Natural killer cell (primary cell): ENCODE data around the gene KCNK5. TPM values are rescaled to one million over a fixed set of nuclear protein-coding genes. Genes with fewer than 3 reads are reported as not detected.

Experiments
- ATAC-seq, 3 donors: fragments of 150-1000 bp in 2 of 3; fragments of 200-7000 bp in 1 of 3; cut with Tn5 transposase; 1 replicate in 1 of 3; 2 replicates in 2 of 3; pipeline ENCODE4 v1.10.0; 2021; ENCODE audit warnings: mild to moderate bottlenecking in 2 of 3, moderate library complexity in 2 of 3
- DNase-seq, 2 donors: peaks; one replicate each; pipeline versions ENCODE4 v3.0.0 to v3.0.0-alpha.2; 2013 to 2021; ENCODE audit warnings: mixed read lengths in 1 of 2
- H3K27ac ChIP-seq: one replicate; pipeline ENCODE4 v1.5.1; 2013; ENCODE audit warnings: mild to moderate bottlenecking, low read length
- H3K27me3 ChIP-seq: one replicate; pipeline ENCODE4 v1.6.1; 2013; ENCODE audit warnings: low read length; ENCODE audit not compliant: control insufficient read depth, insufficient read depth
- H3K36me3 ChIP-seq: one replicate; pipeline ENCODE4 v1.6.1; 2013; ENCODE audit warnings: low read length; ENCODE audit not compliant: control insufficient read depth, insufficient read depth
- H3K4me1 ChIP-seq: one replicate; pipeline ENCODE4 v1.6.1; 2013; ENCODE audit warnings: low read length; ENCODE audit not compliant: control insufficient read depth, insufficient read depth
- H3K4me3 ChIP-seq: one replicate; pipeline ENCODE4 v1.5.1; 2013; ENCODE audit warnings: low read length
- H3K9me3 ChIP-seq: one replicate; pipeline ENCODE4 v1.6.1; 2013; ENCODE audit warnings: low read length; ENCODE audit not compliant: control insufficient read depth, insufficient read depth
- H3K27ac Mint-ChIP-seq, 2 donors: one replicate each; pipeline ENCODE4 v1.8.0; 2022; ENCODE audit warnings: mild to moderate bottlenecking in 2 of 2, mixed read lengths in 2 of 2, moderate library complexity in 1 of 2
- H3K27me3 Mint-ChIP-seq, 2 donors: one replicate each; pipeline ENCODE4 v1.8.0; 2022; ENCODE audit warnings: low read depth in 2 of 2, mixed read lengths in 2 of 2
- H3K36me3 Mint-ChIP-seq: one replicate; pipeline ENCODE4 v1.8.0; 2022; ENCODE audit warnings: mixed read lengths
- H3K4me1 Mint-ChIP-seq, 2 donors: one replicate each; pipeline ENCODE4 v1.8.0; 2022; ENCODE audit warnings: mixed read lengths in 2 of 2
- H3K4me3 Mint-ChIP-seq: one replicate; pipeline ENCODE4 v1.8.0; 2022; ENCODE audit warnings: mild to moderate bottlenecking, moderate library complexity, mixed read lengths
- H3K9me3 Mint-ChIP-seq, 2 donors: one replicate each; pipeline ENCODE4 v1.8.0; 2022; ENCODE audit warnings: mixed read lengths in 2 of 2
- WGBS: methylation state at CpG from one replicate; pipeline ENCODE4 v1.1.7; 2013; ENCODE audit warnings: missing lambda C conversion rate; ENCODE audit not compliant: insufficient coverage; 5-methylcytosine and 5-hydroxymethylcytosine counted together
- intact Hi-C: fragments of 100-400 bp; cut with micrococcal nuclease; formaldehyde crosslinking; loops from one replicate; pipeline ENCODE4 v1.14.2; 2022
- total RNA-seq, 4 donors: library from RNA; stranded (reverse); fragments of 120-200 nt in 1 of 4; gene quantifications; one replicate each; pipeline versions ENCODE4 v1.2.3 to v1.2.4, GENCODE V29; 2013 to 2022
- TF ChIP-seq, protein P1 (sequence below): fragments of 200-600 bp; IDR thresholded peaks from one replicate; pipeline ENCODE4 v1.8.0; 2022; ENCODE audit warnings: antibody characterized with exemption

KCNK5 gene, protein sequence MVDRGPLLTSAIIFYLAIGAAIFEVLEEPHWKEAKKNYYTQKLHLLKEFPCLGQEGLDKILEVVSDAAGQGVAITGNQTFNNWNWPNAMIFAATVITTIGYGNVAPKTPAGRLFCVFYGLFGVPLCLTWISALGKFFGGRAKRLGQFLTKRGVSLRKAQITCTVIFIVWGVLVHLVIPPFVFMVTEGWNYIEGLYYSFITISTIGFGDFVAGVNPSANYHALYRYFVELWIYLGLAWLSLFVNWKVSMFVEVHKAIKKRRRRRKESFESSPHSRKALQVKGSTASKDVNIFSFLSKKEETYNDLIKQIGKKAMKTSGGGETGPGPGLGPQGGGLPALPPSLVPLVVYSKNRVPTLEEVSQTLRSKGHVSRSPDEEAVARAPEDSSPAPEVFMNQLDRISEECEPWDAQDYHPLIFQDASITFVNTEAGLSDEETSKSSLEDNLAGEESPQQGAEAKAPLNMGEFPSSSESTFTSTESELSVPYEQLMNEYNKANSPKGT
- under 1 TPM in 2 of 3 donors, not detected in 1; 0.16 to 0.50 TPM for total RNA-seq
- 0.07 TPM for total RNA-seq (2013)

DNA sequence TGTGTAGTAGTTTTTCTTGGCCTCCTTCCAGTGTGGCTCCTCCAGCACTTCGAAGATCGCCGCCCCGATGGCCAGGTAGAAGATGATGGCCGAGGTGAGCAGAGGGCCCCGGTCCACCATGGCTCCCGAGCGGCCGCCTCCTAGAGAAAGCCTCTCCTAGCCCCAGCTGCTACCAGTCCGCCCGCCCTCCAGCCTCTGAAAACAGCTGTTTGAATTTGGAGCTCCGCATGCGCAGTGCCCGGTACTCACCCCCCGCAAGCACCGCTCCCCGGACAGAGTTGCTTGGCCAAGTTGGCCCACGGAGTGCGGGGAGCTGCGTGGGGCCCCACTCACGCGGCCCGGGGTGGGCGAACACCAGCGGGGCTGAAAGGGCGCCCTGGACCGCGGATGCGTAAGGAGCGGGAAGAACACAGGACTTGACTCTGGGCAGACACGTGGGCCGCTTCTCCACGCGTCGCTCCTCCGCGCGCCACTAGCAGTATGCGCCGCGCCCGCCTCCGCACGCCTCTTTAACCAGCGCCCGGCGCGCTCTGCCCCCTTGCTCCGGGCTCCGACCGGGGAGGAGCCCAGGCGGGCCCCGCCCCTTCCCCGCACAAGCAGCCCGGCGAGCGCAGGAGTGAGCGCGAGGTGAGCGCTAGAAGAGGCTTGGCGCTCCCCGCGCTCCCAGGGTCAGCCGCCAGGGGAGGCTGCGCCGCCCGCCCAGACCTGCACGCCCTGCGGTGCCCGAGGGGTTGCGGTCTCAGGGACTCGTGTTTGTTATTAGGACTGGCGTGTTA, at the start of gene KCNK5:
Gene KCNK5, minus strand, starts transcription at position 484 of the 776 bp plus-strand sequence. Its CDS starts 364 bp downstream, at position 120.
- peaks cover 7 to 8% of the 10 kb centered on the region in 2 donors for H3K27me3 Mint-ChIP-seq
- peak; percentile 51 to 83 for DNase-seq
- H3K4me1 Mint-ChIP-seq = peaks cover 15 to 37% of the 10 kb centered on the region in 2 donors
- no peak within 1 kb of the TSS for H3K27ac Mint-ChIP-seq
- ATAC-seq = peak; percentile 91 to 96 (median 95)
- intact Hi-C loops = no loop called here
- Histone ChIP-seq H3K36me3 (no peaks in the 10 kb centered on the region), H3K27me3 (peaks cover 4% of the 10 kb centered on the region), H3K27ac (no peak within 1 kb of the TSS), H3K4me1 (peaks cover 27% of the 10 kb centered on the region), H3K9me3 (no peaks in the 10 kb centered on the region), H3K4me3 (no peak within 1 kb of the TSS)
- 3% methylated on average over 73 of the region's 73 CpGs for WGBS
- TF ChIP-seq, protein P1, sequence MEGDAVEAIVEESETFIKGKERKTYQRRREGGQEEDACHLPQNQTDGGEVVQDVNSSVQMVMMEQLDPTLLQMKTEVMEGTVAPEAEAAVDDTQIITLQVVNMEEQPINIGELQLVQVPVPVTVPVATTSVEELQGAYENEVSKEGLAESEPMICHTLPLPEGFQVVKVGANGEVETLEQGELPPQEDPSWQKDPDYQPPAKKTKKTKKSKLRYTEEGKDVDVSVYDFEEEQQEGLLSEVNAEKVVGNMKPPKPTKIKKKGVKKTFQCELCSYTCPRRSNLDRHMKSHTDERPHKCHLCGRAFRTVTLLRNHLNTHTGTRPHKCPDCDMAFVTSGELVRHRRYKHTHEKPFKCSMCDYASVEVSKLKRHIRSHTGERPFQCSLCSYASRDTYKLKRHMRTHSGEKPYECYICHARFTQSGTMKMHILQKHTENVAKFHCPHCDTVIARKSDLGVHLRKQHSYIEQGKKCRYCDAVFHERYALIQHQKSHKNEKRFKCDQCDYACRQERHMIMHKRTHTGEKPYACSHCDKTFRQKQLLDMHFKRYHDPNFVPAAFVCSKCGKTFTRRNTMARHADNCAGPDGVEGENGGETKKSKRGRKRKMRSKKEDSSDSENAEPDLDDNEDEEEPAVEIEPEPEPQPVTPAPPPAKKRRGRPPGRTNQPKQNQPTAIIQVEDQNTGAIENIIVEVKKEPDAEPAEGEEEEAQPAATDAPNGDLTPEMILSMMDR = peak; percentile 37
- H3K4me3 Mint-ChIP-seq = peak within 1 kb of the TSS; percentile 65
- H3K36me3 Mint-ChIP-seq = no peaks in the 10 kb centered on the region
- no peaks in the 10 kb centered on the region for H3K9me3 Mint-ChIP-seq

DNA sequence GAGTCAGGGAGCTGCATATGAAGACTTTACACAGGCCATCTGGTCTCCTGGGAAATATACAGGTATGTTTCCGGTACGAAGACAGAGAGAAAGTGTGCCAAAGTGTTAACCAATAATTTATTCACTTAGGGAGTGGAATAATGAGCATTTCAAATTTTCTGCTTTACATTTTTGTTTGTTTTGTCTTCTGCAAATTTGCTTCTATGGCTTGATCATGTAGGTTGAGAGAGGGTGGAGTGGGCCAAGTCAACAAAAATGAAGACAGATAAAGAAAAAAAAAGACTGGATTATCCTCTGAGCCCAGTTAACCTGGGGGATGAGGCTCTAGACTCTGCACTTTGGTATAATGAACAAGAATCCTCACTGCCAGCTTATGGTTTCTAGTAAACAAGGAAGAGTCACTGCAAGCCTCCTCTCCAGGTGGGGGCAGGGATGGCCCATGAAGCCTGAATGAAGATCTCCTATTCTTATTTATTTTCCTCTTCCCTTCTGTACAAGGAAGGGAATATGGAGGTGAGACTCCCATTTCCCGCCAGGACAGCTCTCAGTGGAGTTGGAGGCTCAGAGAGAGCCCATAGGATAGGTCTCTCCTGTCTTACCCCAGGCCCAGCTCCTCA, 47.2 kb upstream of the KCNK5 start:
- intact Hi-C loops = no loop called here
- Mint-ChIP-seq H3K4me1 (no peaks in the 10 kb centered on the region), H3K27ac (no peak overlapping the region), H3K36me3 (no peaks in the 10 kb centered on the region), H3K9me3 (no peaks in the 10 kb centered on the region), H3K4me3 (no peak overlapping the region), H3K27me3 (peaks cover 0 to 8% of the 10 kb centered on the region in 2 donors)
- ATAC-seq (no peak), DNase-seq (no peak)
- WGBS = 100% methylated on average over 3 of the region's 3 CpGs
- Histone ChIP-seq H3K4me1 (no peaks in the 10 kb centered on the region), H3K27ac (no peak overlapping the region), H3K27me3 (no peaks in the 10 kb centered on the region), H3K4me3 (no peak overlapping the region), H3K9me3 (no peaks in the 10 kb centered on the region), H3K36me3 (no peaks in the 10 kb centered on the region)
- TF ChIP-seq, protein P1 = no peak

DNA sequence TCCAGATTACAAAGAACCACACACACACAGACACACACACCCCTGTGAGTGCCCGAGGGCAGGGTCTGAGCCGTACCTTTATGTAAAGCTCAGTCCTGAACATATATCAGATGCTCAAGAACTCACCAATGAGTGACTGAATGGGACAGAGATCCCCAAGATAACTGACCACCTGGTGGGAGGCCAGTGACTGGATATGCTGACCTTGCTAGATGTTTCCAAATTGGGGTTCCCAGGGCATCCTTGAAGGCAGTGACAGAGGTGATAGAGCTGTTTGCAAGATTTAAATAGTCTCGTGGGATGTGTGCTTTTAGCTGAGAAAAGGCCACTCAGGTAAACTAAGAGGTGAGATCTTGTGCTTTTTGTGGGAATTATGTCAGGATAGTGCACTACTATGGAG, 45.6 kb upstream of the KCNK5 start:
- DNase-seq (no peak), ATAC-seq (no peak)
- Mint-ChIP-seq H3K36me3 (no peaks in the 10 kb centered on the region), H3K27ac (no peak overlapping the region), H3K4me1 (no peaks in the 10 kb centered on the region), H3K9me3 (no peaks in the 10 kb centered on the region), H3K27me3 (peaks cover 0 to 3% of the 10 kb centered on the region in 2 donors), H3K4me3 (no peak overlapping the region)
- Histone ChIP-seq H3K4me1 (no peaks in the 10 kb centered on the region), H3K9me3 (no peaks in the 10 kb centered on the region), H3K4me3 (no peak overlapping the region), H3K27me3 (no peaks in the 10 kb centered on the region), H3K36me3 (no peaks in the 10 kb centered on the region), H3K27ac (no peak overlapping the region)
- intact Hi-C loops = no loop called here
- TF ChIP-seq, protein P1 = no peak
- WGBS = 90% methylated on average over 3 of the region's 3 CpGs
